Measurements from ENCODE around the gene FOXK2.
"Not testable (repeated sequence)": the region's sequence is repeated elsewhere in the genome, so short reads cannot be mapped to it uniquely, and the experiment has no call there.

DNA sequence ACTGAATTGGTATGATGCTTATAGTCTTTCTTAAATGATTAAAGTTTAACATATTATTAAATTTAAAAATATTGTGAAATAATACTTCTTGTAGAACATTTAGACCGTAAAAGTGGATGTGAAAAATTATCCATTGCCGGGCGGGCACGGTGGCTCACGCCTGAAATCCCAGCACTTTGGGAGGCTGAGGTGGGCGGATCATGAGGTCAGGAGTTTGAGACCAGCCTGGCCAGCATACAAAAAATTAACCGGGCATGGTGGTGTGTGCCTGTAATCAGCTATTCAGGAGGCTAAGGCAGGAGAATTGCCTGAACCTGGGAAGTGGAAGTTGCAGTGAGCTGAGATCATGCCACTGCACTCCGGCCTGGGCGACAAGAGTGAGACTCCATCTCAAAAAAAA, 17.7 kb downstream of the FOXK2 start:
- TF ChIP-seq, protein P1, sequence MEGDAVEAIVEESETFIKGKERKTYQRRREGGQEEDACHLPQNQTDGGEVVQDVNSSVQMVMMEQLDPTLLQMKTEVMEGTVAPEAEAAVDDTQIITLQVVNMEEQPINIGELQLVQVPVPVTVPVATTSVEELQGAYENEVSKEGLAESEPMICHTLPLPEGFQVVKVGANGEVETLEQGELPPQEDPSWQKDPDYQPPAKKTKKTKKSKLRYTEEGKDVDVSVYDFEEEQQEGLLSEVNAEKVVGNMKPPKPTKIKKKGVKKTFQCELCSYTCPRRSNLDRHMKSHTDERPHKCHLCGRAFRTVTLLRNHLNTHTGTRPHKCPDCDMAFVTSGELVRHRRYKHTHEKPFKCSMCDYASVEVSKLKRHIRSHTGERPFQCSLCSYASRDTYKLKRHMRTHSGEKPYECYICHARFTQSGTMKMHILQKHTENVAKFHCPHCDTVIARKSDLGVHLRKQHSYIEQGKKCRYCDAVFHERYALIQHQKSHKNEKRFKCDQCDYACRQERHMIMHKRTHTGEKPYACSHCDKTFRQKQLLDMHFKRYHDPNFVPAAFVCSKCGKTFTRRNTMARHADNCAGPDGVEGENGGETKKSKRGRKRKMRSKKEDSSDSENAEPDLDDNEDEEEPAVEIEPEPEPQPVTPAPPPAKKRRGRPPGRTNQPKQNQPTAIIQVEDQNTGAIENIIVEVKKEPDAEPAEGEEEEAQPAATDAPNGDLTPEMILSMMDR (IDR thresholded peaks at IDR 0.05), result not testable (repeated sequence)
- TF ChIP-seq POLR2A (IDR thresholded peaks at IDR 0.05), result not testable (repeated sequence)

All from thyroid gland (tissue), 4 donors.